Mesenchymal stem cell (in vitro differentiated cells and primary cell): ENCODE measurements around the gene PTX4.

ENCODE experiments used
- DNase-seq: peaks from one replicate; pipeline ENCODE4 v3.0.0-alpha.2; 2013
- H2AFZ ChIP-seq: one replicate; pipeline ENCODE4 v1.6.1; 2013; ENCODE audit warnings: low read depth, mild to moderate bottlenecking, control low read depth, inconsistent platforms, low read length, moderate library complexity
- H2AK5ac ChIP-seq: 2 replicates; pipeline ENCODE4 v1.6.1; 2013; ENCODE audit warnings: low read length, moderate library complexity, mild to moderate bottlenecking, inconsistent platforms; ENCODE audit not compliant: severe bottlenecking
- H2BK120ac ChIP-seq: one replicate; pipeline ENCODE4 v1.6.1; 2013; ENCODE audit warnings: low read depth, mild to moderate bottlenecking, inconsistent platforms, low read length, moderate library complexity
- H2BK12ac ChIP-seq, 2 experiments: one replicate each; pipeline ENCODE4 v1.6.1; 2013; ENCODE audit warnings: inconsistent platforms in 2 of 2, low read length in 2 of 2, mild to moderate bottlenecking in 2 of 2, moderate library complexity in 2 of 2, control low read depth in 1 of 2
- H2BK15ac ChIP-seq: one replicate; pipeline ENCODE4 v1.6.1; 2013; ENCODE audit warnings: mild to moderate bottlenecking, low read depth, inconsistent platforms; ENCODE audit not compliant: poor library complexity, severe bottlenecking
- H2BK5ac ChIP-seq: 2 replicates; pipeline ENCODE4 v1.6.1; 2013; ENCODE audit warnings: low read depth, mild to moderate bottlenecking, low read length, control low read depth, inconsistent platforms; ENCODE audit not compliant: poor library complexity, severe bottlenecking
- H3K14ac ChIP-seq, 2 experiments: one replicate each; pipeline ENCODE4 v1.6.1; 2013; ENCODE audit warnings: inconsistent platforms in 2 of 2, low read length in 2 of 2, control low read depth in 1 of 2, mild to moderate bottlenecking in 1 of 2, moderate library complexity in 1 of 2
- H3K18ac ChIP-seq, 2 experiments: one replicate each; pipeline ENCODE4 v1.6.1; 2013; ENCODE audit warnings: inconsistent platforms in 2 of 2, low read length in 2 of 2, control low read depth in 1 of 2, low read depth in 1 of 2, mild to moderate bottlenecking in 1 of 2
- H3K23ac ChIP-seq, 2 experiments: one replicate each; pipeline ENCODE4 v1.6.1; 2013; ENCODE audit warnings: inconsistent platforms in 2 of 2, low read length in 2 of 2, mild to moderate bottlenecking in 2 of 2, moderate library complexity in 2 of 2, control low read depth in 1 of 2
- H3K27ac ChIP-seq: 2 replicates; pipeline ENCODE4 v1.5.1; 2013; ENCODE audit warnings: mild to moderate bottlenecking, moderate library complexity, low read length, control low read depth, inconsistent platforms; ENCODE audit not compliant: poor library complexity, severe bottlenecking
- H3K27me3 ChIP-seq, 2 experiments: 2 replicates each; pipeline versions ENCODE4 v1.6.1 to v1.7.0; 2013; ENCODE audit warnings: low read length in 2 of 2, mild to moderate bottlenecking in 2 of 2, moderate library complexity in 2 of 2, control low read depth in 1 of 2, inconsistent platforms in 1 of 2; ENCODE audit not compliant: control insufficient read depth in 1 of 2, insufficient read depth in 1 of 2
- H3K36me3 ChIP-seq, 2 experiments: 2 replicates each; pipeline versions ENCODE4 v1.6.1 to v1.7.0; 2013; ENCODE audit warnings: low read length in 2 of 2, control low read depth in 1 of 2, inconsistent platforms in 1 of 2, low read depth in 1 of 2, mild to moderate bottlenecking in 1 of 2; ENCODE audit not compliant: insufficient read depth in 2 of 2, control insufficient read depth in 1 of 2
- H3K4ac ChIP-seq, 2 experiments: one replicate each; pipeline ENCODE4 v1.6.1; 2013; ENCODE audit warnings: inconsistent platforms in 2 of 2, low read length in 2 of 2, mild to moderate bottlenecking in 2 of 2, moderate library complexity in 2 of 2, control low read depth in 1 of 2, low read depth in 1 of 2
- H3K4me1 ChIP-seq: 2 replicates; pipeline ENCODE4 v1.6.1; 2013; ENCODE audit warnings: low read depth, low read length, control low read depth; ENCODE audit not compliant: control insufficient read depth, insufficient read depth
- H3K4me2 ChIP-seq: 2 replicates; pipeline ENCODE4 v1.6.1; 2013; ENCODE audit warnings: low read length, mild to moderate bottlenecking, inconsistent platforms; ENCODE audit not compliant: poor library complexity, severe bottlenecking
- H3K4me3 ChIP-seq, 2 experiments: 2 replicates each; pipeline versions ENCODE4 v1.5.1 to v1.7.0; 2013; ENCODE audit warnings: low read length in 2 of 2, mild to moderate bottlenecking in 2 of 2, control low read depth in 1 of 2, low read depth in 1 of 2; ENCODE audit not compliant: insufficient read depth in 1 of 2
- H3K79me1 ChIP-seq: replicated peaks from 2 replicates; pipeline ENCODE4 v1.6.1; 2013; ENCODE audit warnings: mild to moderate bottlenecking, control low read depth, low read length, inconsistent platforms; ENCODE audit not compliant: poor library complexity, severe bottlenecking
- H3K9ac ChIP-seq: 2 replicates; pipeline ENCODE4 v1.7.0; 2013; ENCODE audit warnings: mild to moderate bottlenecking, low read length, moderate library complexity
- H3K9me3 ChIP-seq: 2 replicates; pipeline ENCODE4 v1.7.0; 2013; ENCODE audit warnings: mild to moderate bottlenecking, low read length; ENCODE audit not compliant: control insufficient read depth
- H4K8ac ChIP-seq: one replicate; pipeline ENCODE4 v1.6.1; 2013; ENCODE audit warnings: inconsistent platforms, mild to moderate bottlenecking, low read length, moderate library complexity
- H4K91ac ChIP-seq: one replicate; pipeline ENCODE4 v1.6.1; 2013; ENCODE audit warnings: mild to moderate bottlenecking, low read length, inconsistent platforms
- WGBS: methylation state at CpG from one replicate; pipeline ENCODE4 v1.1.7; 2013; ENCODE audit warnings: mixed read lengths; 5-methylcytosine and 5-hydroxymethylcytosine counted together

Gene PTX4

DNA sequence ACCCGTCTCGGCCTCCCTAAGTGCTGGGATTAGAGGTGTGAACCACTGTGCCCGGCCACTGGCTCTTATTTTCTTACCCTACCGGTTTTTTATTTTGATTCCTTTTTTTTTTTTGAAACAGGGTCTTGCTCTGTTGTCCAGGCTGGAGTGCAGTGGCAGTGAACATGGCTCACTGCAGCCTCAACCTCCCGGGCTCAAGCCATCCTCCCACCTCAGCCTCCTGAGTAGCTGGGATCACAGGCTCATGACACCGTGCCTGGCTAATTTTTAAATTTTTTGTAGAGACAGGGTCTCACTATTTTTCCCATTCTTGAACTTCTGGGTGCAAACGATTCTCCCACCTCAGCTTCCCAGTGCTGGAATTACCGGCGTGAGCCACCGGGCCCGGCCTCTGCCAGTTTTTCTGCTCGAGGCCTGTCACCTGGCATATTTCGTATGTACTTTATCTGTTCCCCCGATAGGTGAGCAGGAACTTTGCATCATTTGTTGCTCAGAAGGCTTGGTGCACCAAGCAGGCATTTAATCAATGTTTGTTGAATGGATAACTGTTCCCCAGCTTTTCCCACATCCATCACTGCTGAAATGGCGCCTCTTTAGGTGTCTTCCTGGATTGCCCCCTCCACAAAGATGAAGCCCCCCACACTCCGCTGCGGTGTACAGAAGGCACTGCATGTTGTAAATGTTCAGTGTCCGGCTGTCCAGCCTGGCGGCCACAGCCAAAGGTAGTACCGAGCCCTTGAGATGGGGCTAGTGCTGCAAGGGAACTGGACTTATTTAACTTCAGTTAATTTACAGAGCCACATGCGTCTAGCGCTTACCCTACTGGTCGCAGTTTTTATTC lies 3.6 kb upstream of the PTX4 start:
- H3K4me3 ChIP-seq = peak overlapping the region in 1 of 2 experiments; percentile 78
- peak overlapping the region; percentile 71 for H4K91ac ChIP-seq
- WGBS = 89% methylated on average over 22 of the region's 23 CpGs
- no peak overlapping the region for H2BK5ac ChIP-seq
- no peak overlapping the region for H3K23ac ChIP-seq
- peak overlapping the region; percentile 87 for H4K8ac ChIP-seq
- H2BK120ac ChIP-seq = no peak overlapping the region
- H3K27ac ChIP-seq = no peak overlapping the region
- peak overlapping the region; percentile 89 for H3K9ac ChIP-seq
- no peak for DNase-seq
- peaks cover 24 to 31% of the 10 kb centered on the region in 2 experiments for H3K36me3 ChIP-seq
- H2AFZ ChIP-seq = peak overlapping the region; percentile 29
- peak overlapping the region; percentile 44 for H2BK15ac ChIP-seq
- H3K4ac ChIP-seq = peak overlapping the region; percentile 24 to 40
- H2AK5ac ChIP-seq = peak overlapping the region; percentile 58
- H2BK12ac ChIP-seq = peak overlapping the region; percentile 7 to 45
- no peaks in the 10 kb centered on the region for H3K27me3 ChIP-seq
- peak overlapping the region; percentile 90 for H3K4me2 ChIP-seq
- peaks cover 18% of the 10 kb centered on the region for H3K4me1 ChIP-seq
- H3K18ac ChIP-seq = peak overlapping the region; percentile 34 to 71
- peaks cover 24% of the 10 kb centered on the region for H3K79me1 ChIP-seq
- H3K14ac ChIP-seq = no peak overlapping the region
- no peaks in the 10 kb centered on the region for H3K9me3 ChIP-seq

GRCh38 chr16:1491327-1491726 lies 2.6 kb upstream of the PTX4 start:
- H4K8ac ChIP-seq = no peak overlapping the region
- no peak overlapping the region for H2AFZ ChIP-seq
- peak overlapping the region in 1 of 2 experiments; percentile 31 for H3K4ac ChIP-seq
- no peak overlapping the region for H4K91ac ChIP-seq
- no peak for DNase-seq
- H3K27me3 ChIP-seq = no peaks in the 10 kb centered on the region
- no peak overlapping the region for H3K9ac ChIP-seq
- H3K18ac ChIP-seq = no peak overlapping the region
- peak overlapping the region in 1 of 2 experiments; percentile 48 for H2BK12ac ChIP-seq
- no peak overlapping the region for H2BK15ac ChIP-seq
- no peak overlapping the region for H3K14ac ChIP-seq
- H3K27ac ChIP-seq = no peak overlapping the region
- WGBS = 86% methylated on average over 12 of the region's 12 CpGs
- H3K9me3 ChIP-seq = no peaks in the 10 kb centered on the region
- no peak overlapping the region for H2BK5ac ChIP-seq
- peaks cover 20% of the 10 kb centered on the region for H3K79me1 ChIP-seq
- peaks cover 14 to 22% of the 10 kb centered on the region in 2 experiments for H3K36me3 ChIP-seq
- no peak overlapping the region for H3K4me2 ChIP-seq
- peaks cover 18% of the 10 kb centered on the region for H3K4me1 ChIP-seq
- H2AK5ac ChIP-seq = no peak overlapping the region
- no peak overlapping the region for H3K23ac ChIP-seq
- H3K4me3 ChIP-seq = no peak overlapping the region
- no peak overlapping the region for H2BK120ac ChIP-seq

DNA sequence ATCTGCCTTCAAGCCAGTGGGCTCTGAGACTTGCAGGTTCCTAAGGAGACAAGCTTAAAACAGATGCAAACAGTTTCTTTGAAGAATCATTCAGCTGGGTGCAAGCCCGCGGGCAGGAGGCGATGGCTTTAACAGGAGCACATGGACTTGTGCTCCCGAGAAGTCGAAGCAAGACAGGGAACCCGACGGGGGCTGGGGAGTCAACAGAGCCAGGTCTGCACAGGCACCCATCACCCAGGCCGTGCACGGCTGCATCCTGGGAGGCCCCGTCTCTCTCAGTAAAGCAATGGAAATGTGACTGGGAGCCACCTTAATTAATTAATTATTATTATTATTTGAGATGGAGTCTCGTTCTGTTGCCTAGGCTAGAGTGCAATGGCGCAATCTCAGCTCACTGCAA lies 333 bp upstream of the PTX4 start:
- Histone ChIP-seq H2BK12ac (no peak overlapping the region), H3K14ac (no peak overlapping the region), H3K4ac (no peak overlapping the region), H4K8ac (no peak overlapping the region), H2AK5ac (no peak overlapping the region), H3K36me3 (peaks cover 0 to under 1% of the 10 kb centered on the region in 2 experiments), H2BK120ac (no peak overlapping the region), H3K18ac (no peak overlapping the region), H2BK5ac (no peak overlapping the region), H3K9me3 (no peaks in the 10 kb centered on the region), H3K4me3 (no peak overlapping the region), H3K23ac (no peak overlapping the region), H3K4me1 (peaks cover 10% of the 10 kb centered on the region), H3K27ac (no peak overlapping the region), H4K91ac (no peak overlapping the region), H3K9ac (no peak overlapping the region), H3K79me1 (peaks cover 6% of the 10 kb centered on the region), H3K4me2 (no peak overlapping the region), H3K27me3 (peaks cover 0 to under 1% of the 10 kb centered on the region in 2 experiments), H2BK15ac (no peak overlapping the region), H2AFZ (no peak overlapping the region)
- no peak for DNase-seq
- 96% methylated on average over 9 of the region's 12 CpGs for WGBS

DNA sequence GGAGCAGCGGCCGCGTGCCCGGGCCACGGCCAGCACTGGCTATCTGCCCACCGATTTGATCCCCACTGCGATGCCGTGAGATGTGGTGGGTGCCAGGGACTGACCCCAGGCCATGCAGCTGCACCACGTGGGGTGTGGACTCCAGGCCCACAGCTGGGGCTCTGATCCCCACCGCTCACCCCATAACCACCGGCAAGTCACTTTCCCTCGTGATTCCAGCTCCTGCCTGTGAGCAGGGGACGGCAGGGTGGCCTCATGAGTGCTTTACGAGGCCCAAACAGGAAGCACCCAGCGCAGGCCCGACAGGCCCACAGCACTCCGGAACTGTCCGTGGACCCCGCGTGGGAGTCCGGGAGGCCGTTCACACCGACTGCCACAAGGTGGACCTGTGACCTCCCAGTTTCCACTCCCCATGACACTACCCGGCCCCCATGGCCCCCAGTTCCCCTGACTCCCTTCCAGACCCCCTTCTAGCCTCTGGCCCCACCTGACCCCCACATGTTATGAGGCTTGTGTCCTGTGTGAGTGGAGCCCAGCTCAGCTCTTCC lies 616 bp downstream of the PTX4 start:
- no peak overlapping the region for H3K4me3 ChIP-seq
- H2BK120ac ChIP-seq = no peak overlapping the region
- H4K91ac ChIP-seq = no peak overlapping the region
- no peak overlapping the region for H3K27ac ChIP-seq
- H2BK15ac ChIP-seq = no peak overlapping the region
- no peaks in the 10 kb centered on the region for H3K36me3 ChIP-seq
- H3K9me3 ChIP-seq = no peaks in the 10 kb centered on the region
- H3K18ac ChIP-seq = no peak overlapping the region
- no peak overlapping the region for H2BK12ac ChIP-seq
- H3K79me1 ChIP-seq = no peaks in the 10 kb centered on the region
- no peak overlapping the region for H3K9ac ChIP-seq
- no peak overlapping the region for H4K8ac ChIP-seq
- no peak overlapping the region for H2BK5ac ChIP-seq
- no peak overlapping the region for H3K23ac ChIP-seq
- H3K4me2 ChIP-seq = no peak overlapping the region
- 83% methylated on average over 17 of the region's 24 CpGs for WGBS
- H3K27me3 ChIP-seq = peaks cover 4 to 8% of the 10 kb centered on the region in 2 experiments
- H3K4me1 ChIP-seq = peaks cover 6% of the 10 kb centered on the region
- no peak overlapping the region for H2AFZ ChIP-seq
- DNase-seq = no peak
- no peak overlapping the region for H3K4ac ChIP-seq
- no peak overlapping the region for H2AK5ac ChIP-seq
- no peak overlapping the region for H3K14ac ChIP-seq
